Activated T-helper 9 cell treated with anti-CD3 and anti-CD28 coated beads, Interleukin-2, amount 50 U/mL, for 16 hours (primary cell): Measurements from ENCODE around the gene GABRR2.

ENCODE experiments used
- DNase-seq: peaks from one replicate; pipeline ENCODE4 v3.0.0-alpha.2; 2020; ENCODE audit warnings: low read depth

The GABRR2 gene

DNA sequence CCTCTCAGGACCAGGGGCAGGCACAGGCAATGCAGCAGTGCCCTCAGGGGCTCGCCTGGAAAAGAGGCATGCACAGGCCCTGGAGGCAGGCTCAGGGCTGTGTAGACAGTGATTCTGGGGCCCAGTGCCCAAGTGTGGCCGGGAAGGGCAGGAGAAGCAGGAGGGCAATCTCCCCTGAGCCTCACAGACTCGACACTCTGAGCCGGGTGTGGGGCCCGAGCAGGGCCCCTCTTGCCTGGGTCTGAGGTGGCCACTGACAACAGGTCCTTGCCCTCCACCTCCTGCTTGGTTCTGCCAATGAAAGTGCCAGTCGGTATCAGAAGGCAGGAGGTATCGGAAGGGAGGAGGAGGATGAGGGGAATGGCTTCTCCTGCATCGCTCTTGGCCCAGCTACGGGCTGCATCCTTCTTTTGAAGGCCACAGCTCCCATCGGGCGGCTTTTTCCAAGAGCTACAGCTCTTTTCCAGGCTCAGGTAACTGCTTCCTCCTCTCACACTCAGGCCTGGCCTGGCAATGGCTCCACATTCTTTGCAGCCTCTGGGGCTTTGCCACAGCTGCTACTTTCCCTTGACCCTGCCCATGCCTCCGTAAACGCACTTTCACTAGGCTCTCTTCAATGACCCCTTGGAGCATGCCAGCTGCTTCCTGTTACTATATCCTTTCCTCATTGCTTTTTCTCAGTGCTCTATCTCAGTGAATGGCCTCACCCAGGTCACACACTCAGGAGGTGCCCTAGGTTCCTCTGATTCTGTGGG lies 24.5 kb downstream of the GABRR2 start:
- no peak for DNase-seq

DNA sequence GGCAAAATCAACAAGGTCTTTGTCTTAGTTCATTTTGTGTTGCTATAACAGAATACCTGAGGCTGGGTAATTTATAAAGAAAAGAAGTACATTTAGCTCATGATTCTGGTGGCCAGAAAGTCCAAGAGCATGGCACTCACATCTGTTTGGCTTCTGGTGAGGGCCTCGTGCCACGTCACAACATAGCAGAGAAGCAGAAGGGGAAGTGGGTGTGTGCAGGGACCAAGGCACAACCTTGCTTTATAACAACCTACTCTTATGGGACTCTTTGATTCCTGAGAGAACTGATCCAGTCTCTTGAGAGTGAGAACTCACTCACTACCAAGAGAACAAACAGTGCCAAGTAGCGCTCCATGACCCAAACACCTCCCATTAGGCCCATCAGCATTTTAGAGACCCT lies 25.4 kb downstream of the GABRR2 start:
- DNase-seq, result no peak

DNA sequence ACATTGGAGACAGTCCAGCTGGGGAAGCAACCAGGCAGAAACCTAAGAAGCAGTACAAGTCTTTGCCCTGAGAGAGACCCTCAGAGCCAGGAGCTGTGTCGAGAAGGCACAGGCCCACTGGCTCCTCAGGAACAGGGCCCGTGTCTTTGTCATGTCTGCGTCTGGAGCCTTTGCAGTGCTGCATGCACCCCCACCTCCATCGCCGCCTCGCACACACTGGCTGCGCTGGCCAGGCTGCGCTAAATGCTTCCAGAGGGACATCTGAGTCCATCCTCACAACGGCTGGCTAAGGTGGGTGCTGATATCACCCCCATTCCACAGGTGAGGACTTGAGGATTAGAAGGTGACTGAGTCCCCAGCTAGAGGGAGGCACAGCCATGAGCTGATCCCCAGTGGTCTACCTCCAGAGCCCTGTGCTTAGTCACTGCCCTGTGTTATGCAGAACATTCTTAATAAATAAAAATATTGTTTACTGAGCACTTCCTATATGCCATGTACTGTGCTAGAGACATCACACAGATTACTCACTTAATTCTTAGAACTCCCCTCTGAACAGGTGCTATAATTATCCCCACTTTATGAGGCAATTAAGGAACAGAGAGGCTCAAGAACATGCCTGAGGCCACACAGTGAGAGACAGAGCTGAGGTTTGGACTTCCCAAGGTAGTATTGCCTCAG lies 27.6 kb downstream of the GABRR2 start:
- no peak for DNase-seq

DNA sequence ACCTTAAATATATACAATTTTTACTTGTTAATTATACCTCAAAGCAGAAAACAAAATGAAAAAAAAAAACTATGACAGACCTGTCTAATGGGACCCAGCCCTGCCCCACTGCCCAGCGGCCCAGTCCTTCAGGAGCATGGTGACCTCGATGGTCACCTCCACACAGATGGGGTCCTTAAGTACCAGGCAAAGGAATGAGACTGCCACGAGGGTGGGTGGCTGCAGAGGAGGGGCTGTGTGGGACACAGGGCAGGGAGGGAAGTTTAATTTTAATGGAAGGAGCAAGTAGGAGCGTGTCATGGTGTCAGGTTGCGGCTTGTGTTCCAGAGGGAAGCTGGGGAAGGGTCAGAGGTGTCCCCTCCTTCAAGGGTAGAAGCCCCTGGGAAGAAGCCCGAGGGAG lies 28.6 kb downstream of the GABRR2 start:
- DNase-seq, result no peak

DNA sequence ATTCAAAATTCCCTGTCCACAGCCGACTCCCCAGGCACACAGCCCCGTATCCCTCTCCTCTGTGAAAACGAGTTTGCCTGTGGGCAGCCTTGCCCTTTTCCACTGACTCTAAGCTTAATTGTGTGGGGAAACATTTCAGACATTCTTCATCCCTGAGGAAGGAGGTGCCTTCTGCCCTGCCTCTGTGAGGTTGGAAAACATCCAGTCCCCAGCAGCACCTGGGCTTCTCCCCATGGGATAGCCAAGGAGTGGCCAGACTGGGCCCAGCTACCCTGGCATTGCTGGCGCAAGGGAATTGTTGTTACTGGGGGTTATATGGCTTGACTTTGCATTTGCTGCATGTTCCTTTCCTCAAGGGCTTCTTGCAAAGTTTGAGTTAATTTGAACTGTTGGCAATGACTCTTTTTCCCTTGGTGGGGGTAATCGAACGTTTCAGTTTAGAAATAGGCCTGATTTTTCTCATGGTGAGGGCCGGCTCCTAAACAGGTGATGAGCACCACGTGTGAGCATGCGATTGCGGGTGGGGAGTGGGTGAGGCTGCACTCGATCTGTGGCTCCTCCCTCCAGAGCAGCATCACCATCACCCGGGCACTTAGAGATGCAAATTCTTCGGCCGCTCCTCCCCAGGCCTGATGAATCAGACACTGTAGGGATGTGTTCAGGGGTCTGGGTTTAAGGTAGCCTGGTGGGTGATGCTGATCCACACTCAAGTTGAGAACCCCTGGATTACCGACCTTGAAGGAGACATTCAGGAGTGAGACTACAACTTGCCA lies 29.9 kb downstream of the GABRR2 start:
- no peak for DNase-seq

DNA sequence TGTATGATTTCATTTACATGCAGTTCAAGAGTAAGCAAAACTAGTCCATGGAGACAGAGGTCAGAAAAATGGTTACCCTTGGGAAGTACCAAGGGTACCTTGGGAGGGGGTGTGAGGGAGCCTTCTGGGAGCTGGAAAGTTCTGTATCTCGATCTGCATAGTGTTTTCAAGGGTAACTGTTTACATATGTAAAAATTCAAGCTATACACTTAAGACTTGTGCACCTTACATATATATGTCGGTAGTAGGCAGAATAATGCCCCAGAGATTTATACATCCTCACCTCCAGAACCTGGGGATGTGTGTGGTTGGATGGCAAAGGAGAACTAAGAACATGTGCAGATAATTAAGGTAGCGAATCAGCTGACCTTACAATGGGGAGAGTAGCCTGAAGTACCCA lies 31.0 kb downstream of the GABRR2 start:
- no peak for DNase-seq

DNA sequence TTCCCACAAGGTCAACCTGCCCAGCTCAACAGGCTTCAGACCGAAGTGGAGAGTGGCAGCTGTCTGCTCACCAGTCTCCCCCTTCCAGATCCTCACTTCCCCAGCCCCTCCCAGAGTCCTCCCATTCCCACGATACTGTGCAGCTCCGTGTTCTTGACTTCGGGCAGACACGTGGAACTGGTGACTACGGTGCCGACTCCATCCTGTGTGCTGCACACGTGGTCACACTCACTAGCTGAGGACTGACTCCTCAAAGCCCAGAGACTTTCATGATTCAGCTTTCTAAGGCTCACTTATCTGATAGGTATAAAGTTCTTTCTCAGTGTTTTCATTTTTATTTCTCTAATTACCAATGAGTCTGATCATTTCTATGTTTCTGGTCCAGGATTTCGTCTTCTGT lies 32.4 kb downstream of the GABRR2 start:
- DNase-seq, result no peak

DNA sequence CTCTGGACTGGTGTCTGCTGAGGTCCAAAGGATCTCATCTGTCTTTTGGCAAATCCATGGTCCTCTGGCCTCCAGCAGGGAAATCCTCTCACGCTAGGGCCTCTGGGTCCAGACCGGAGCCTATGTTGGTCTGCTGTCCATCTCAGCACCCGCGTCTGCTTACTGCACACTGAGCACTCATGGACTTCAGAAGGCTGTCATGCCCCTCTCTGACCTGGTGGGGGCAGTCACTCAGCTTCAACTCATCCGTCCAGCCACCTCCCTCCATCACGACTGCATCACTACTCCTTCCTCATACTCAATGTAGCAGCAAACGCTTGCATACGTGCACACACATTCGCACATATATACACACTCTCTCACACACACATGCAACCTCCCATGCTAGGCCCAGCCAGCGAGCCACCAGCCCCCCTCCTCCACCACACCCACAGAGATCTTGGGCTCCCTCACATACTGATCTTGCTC lies 33.3 kb downstream of the GABRR2 start:
- DNase-seq, result no peak

DNA sequence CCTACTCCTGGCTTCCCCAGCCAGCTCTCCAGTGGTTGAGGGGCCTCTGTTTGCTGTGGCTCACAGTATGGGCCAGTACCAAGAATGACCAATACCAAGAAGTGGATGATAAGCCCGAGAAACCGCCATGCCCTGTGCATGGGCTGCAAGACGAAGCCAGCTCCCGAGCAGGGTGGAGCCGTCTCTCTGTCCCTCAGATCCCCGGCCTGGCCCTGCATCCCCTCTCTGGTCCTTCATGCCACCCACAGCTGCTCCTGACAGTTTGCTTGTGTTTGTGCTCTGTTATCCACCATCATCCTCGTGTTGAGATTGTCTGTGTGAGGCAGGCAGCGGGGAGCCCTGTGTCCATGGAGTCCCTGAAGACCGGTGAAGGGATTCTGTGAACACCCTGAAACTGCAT lies 36.1 kb downstream of the GABRR2 start:
- DNase-seq, result no peak

DNA sequence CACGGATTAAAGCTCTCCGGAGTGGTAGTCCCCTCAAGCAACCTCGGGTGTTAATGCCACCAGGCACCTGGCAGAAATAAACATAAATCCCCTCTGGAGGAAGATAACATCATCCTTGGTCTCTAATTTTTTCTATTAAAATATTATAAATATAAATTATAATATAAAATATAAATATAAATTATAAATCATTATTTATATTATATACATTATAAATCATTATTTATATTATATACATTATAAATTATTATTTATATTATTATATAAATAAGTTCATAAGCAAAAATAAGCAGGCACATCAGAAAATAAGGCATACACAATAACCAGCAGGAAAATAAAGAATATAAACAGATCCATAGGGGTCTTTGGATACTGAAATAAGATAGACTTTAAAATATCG lies 39.2 kb downstream of the GABRR2 start:
- DNase-seq, result no peak

DNA sequence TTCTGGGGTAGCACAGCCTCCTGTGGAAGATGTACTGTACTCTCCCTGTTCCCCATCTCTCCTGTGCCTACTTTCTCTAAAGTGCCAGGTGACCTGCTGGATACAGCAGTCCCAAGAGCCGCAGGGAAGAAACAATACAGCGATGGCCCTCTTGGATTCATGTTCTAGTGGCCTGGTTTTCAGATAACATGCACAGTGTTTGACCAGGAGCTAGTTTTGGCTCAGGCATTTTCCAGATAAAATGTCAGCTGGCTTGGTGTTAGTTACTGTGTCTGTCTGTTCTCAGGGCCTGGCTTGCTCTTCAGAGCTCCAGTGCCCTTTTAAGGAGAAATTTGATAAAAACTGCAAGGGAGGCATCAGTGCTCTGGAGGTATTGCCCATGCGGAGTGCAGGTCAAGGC lies 41.3 kb downstream of the GABRR2 start:
- DNase-seq, result no peak

DNA sequence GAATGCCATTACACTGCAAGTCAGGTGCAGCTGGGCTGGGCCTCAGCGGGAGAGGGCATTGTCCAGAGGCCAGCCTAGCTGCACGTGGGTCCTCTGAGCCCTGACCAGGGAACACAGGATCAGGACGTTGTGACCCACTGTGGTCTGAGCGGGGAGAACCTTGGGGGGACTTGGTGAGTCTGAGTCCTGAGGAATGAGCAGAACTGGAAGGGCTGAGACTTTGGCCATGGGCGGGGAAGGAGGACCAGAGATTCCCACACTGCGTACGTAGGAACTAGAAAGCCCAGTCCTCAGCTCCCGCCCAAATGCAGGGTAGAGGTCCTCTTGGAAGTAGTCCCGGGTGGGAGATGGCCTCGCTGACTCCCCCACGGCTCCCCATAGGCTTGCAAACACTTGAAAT lies 42.5 kb downstream of the GABRR2 start:
- no peak for DNase-seq

DNA sequence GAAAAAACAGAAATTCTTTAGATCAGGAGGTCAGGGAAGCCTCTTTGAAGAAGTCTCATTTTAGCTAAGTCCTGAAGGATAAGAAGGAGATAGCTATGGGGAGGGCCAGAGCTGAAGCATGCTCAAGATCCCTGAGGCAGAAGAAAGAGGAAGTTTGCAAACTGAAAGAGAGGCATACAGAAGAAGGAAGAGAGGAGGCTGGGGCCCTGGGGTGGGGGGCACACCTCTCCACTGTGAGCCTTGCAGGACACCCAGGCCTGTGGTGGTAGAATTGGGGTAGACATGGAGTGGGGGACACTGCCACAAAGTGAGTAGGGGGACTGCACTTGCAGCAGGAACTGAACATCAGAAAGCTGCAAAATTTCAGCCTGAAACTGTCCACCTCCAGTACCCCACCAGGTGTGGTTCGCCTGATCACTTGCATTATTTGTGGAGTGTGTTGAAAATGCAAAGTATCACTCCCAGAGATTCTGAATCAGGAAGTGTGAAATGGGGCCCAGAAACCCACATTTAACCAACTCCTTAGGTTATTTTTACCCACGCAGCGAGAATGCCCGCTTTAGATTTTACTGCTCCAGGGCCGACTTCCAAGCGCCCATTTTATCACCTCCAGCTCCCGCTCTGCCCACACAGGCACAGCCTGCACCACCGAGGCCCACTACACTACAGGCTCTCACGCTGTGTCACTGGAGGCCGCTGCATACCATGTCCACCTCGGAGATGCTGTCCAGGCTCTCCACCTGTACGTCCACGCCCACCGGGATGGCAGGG lies 44.0 kb downstream of the GABRR2 start:
- no peak for DNase-seq

DNA sequence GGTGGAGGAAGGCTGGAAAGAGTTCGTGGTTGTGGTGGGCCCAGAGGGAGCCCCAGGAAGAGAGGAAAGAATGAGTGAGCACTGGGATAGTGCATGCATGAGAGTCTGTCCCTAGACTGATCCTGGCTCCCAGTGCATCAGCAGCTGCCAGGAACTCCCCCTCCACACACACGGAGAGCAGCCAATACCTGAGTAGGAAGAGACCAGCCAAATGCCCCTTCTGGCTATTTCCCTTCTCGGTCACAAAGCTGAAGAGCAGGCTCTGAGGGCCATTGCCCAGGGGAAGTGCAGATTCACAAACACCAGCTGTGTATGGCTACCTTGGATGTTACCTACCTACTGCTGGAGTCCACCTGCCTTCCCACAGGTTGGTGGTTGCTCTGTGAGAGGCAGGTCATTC lies 45.1 kb downstream of the GABRR2 start:
- no peak for DNase-seq

DNA sequence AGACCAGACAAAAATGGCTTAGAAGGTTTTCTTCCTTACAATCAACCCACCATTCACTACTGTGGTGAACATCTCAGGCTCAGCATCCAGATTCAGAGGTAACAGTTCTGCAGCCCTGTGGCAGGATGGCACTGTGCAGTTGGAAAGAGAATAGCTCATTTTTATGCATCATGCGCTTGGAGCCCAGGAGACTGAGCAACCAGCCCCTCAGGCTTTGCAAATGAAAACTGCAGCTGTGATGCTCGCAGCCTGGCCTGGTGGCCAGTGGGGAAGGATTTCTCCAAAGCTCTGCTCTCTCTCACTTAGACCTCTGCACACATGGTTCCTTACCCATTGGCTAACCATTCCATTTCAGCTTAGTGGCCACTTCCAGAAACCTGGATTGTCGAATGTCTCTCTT lies 45.8 kb downstream of the GABRR2 start:
- no peak for DNase-seq

DNA sequence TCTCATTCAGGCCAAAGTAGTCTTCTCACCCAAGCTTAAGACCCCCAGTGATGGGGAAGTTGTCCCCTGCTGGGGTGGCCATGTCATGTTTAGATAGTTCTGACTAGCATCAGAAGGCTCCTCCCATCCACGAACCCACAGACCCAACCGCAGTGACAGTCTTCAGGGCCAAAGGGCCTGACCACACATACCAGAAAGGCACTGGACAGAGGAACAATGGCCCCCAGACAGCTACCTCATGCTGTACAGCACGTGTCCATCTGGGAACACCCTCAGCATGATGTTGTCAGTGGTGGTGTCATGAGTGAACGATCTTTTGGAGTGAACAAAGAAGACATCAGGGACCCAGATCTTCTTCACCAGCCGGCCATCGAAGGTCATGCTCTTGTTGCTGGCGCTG lies 46.3 kb downstream of the GABRR2 start:
- no peak for DNase-seq

DNA sequence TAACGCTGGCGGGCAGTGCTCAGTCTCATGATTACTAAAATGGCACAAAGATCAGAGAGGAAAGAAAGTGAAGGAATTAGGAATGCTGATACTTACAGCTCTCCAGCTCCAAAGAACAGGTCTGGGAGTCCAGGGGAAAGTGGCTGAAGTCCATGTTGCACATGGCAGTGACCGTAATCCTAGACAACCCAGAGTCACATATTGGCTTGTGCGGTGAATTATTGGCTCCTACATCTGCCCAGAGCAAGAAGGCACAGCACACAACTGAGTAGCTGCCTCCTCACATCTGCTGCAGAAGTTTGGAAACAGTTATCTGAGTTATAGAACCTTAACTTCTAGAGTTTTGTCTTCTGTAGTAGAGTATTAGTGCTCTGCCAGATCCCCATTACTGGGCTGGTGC lies 47.2 kb downstream of the GABRR2 start:
- DNase-seq, result no peak

DNA sequence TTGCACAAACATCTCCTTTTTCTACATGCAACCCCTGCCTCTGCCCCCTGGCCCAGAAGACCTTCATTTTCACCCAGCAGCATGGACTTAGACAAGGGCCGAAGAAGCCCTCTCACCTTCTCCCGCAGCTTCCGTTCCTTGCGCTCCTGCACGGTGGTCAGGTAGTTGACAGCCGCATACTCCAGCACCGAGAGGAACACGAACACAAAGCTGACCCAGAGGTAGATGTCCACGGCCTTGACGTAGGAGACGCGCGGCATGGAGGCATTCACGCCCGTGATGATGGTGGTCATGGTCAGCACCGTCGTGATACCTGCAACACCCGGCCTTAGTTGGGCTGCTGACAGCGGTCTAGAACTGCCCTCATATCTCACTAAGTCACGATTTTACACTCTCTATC lies 50.8 kb downstream of the GABRR2 start:
- DNase-seq, result no peak

DNA sequence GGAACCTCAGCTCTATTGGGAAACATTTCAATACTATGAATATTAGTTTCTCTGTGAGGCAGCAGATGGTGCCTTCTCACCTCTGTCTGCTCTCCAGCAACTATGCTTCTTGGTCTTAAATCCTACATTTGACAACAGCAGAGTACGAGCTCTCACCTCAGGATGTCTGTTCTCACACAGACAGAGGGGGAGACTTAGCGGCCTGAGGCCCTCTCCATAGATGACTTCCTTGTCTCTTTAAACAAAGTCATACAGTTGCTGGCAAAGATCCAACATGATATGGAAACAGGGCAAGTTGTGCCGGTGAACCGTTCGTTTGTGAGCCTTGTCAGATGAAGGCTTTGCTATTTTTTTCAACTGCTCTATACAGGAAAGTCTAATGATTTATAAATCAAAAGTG lies 54.3 kb downstream of the GABRR2 start:
- no peak for DNase-seq

DNA sequence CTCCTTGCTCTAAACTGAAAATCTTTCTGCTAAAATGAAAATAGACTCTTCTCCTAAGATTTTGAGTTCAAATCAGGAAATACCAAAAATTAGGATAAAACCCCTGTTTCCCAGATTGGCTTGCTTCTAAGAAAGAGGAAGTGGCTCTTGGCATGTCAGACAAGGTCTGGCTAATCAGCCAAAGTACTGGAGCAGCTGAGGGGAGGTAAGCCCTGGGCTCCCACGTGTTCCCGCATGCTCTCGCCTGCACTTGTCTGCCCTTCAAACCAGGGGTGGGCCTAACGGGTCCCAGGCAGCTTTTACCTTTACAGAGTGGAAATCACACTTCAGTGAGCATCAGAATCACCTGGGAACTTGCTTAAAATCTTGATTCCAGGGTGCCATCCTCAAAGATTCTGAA lies 54.8 kb downstream of the GABRR2 start:
- no peak for DNase-seq

DNA sequence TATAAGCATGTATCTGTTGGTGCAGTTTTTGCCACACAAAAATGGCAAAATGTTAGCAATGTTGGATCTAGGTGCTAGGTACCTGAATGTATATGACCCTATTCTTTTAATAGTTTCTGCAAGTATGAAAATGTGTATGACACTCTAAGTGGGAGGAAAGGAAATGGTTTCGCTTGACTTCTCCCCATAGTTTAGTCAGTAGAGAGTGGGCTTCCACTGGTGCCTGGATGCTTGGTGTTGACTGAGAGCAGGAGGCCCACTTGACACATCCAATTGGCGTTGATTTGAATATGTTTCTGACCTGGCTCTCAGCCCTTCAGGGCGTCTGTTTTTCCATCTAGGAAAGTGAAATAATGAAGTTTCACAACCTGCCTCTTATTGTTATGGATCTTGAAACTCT lies 56.2 kb downstream of the GABRR2 start:
- no peak for DNase-seq

DNA sequence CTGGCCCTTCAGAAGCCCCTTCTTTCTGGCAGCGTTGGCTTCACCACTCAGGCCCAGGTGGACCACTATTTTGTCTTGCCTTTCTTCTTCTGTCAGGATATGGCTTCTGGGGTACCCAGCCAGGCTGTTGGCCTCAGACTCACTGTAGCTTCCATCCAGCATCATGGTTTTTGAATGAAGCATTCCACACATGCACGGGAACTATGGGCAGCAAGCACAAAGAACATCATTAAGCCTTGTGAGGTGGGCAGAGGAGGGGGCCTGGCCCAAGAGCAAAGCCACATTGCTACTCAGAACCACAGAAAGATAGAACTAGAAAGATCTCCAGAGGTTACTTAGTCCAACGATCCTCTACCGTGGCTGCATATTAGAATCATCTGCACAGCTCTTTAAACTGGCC lies 57.3 kb downstream of the GABRR2 start:
- no peak for DNase-seq
